HCT116 (cell line): ENCODE measurements around the gene CAMK2D. TPM values are rescaled to one million over a fixed set of nuclear protein-coding genes. Genes with fewer than 3 reads are reported as not detected.

ENCODE experiments used
- ATAC-seq: fragments of 200-7000 bp; cut with Tn5 transposase; 2 replicates; pipeline ENCODE4 v1.9.1; 2020; ENCODE audit warnings: mild to moderate bottlenecking, moderate library complexity
- BruUV-seq: library from RNA; stranded (reverse); fragments of 400-500 nt; replicated peaks from 2 replicates; lab custom pipeline; 2021; lab: Mats Ljungman, UMichigan
- CTCF ChIA-PET: fragments of 300-600 bp; sonication (Branson Sonifier 250); formaldehyde crosslinking; loops from one replicate; lab custom pipeline; 2021; ENCODE audit warnings: antibody characterized with exemption; lab: Charles Lee
- POLR2A ChIA-PET: fragments of 300-600, 350-600 bp; sonication (Branson Sonifier 250); formaldehyde crosslinking; loops from one replicate; lab custom pipeline; 2021; ENCODE audit warnings: antibody characterized with exemption; lab: Charles Lee
- RAD21 ChIA-PET, 2 experiments: fragments of 300-600 bp; sonication (Branson Sonifier 250); formaldehyde crosslinking; loops; one replicate each; lab custom pipeline; 2023; ENCODE audit warnings: low total read pairs in 2 of 2; ENCODE audit not compliant: uncharacterized antibody in 2 of 2, unreplicated experiment in 2 of 2, low non-redundant PET in 1 of 2; lab: Charles Lee
- DNase-seq: peaks from one replicate; pipeline ENCODE4 v3.0.0-alpha.2; 2010; ENCODE audit warnings: low read depth, low spot score
- H2AFZ ChIP-seq: fragments of 200-600 bp; shearing (Covaris generic), sonication (generic); 2 replicates; pipeline ENCODE4 v1.6.1; 2017; ENCODE audit warnings: low read depth, mixed run types, mixed read lengths, antibody characterized with exemption, low read length; ENCODE audit not compliant: poor library complexity, severe bottlenecking
- H3K27ac ChIP-seq: 2 replicates; pipeline ENCODE4 v1.5.1; 2012; ENCODE audit warnings: low read depth, low read length
- H3K27me3 ChIP-seq: fragments of 200-600 bp; sonication (generic); 2 replicates; pipeline ENCODE4 v1.6.1; 2016; ENCODE audit warnings: mixed run types, low read length, mixed read lengths; ENCODE audit not compliant: insufficient read depth
- H3K36me3 ChIP-seq, 2 experiments: fragments of 200-500 bp in 1 of 2; fragments of 200-600 bp in 1 of 2; sonication (Bioruptor generic) in 1 of 2; sonication (generic) in 1 of 2; 2 replicates each; pipeline versions ENCODE4 v1.5.1 to v1.6.1; 2014 to 2016; ENCODE audit warnings: low read length in 2 of 2, inconsistent platforms in 1 of 2, mixed read lengths in 1 of 2, mixed run types in 1 of 2; ENCODE audit not compliant: insufficient read depth in 2 of 2, control insufficient read depth in 1 of 2
- H3K4me1 ChIP-seq, 2 experiments: fragments of 200-600 bp in 1 of 2; sonication (generic) in 1 of 2; 2 replicates each; pipeline versions ENCODE4 v1.5.1 to v1.6.1; 2012 to 2017; ENCODE audit warnings: low read length in 2 of 2, inconsistent platforms in 1 of 2, mild to moderate bottlenecking in 1 of 2, mixed read lengths in 1 of 2, mixed run types in 1 of 2, moderate library complexity in 1 of 2; ENCODE audit not compliant: insufficient read depth in 2 of 2, control insufficient read depth in 1 of 2
- H3K4me2 ChIP-seq: fragments of 200-600 bp; sonication (generic); 2 replicates; pipeline ENCODE4 v1.6.1; 2017; ENCODE audit warnings: mixed run types, low read length, mixed read lengths
- H3K4me3 ChIP-seq, 2 experiments: fragments of 200-600 bp in 1 of 2; sonication (generic) in 1 of 2; replicated peaks in 1 of 2; 2 replicates each; pipeline ENCODE4 v1.5.1; 2011 to 2016; ENCODE audit warnings: low read length in 2 of 2, control low read depth in 1 of 2, low read depth in 1 of 2, mild to moderate bottlenecking in 1 of 2, mixed read lengths in 1 of 2, mixed run types in 1 of 2
- H3K79me2 ChIP-seq: fragments of 200-600 bp; sonication (generic); 2 replicates; pipeline ENCODE4 v1.6.1; 2017; ENCODE audit warnings: mild to moderate bottlenecking, mixed run types, low read length, moderate library complexity, mixed read lengths; ENCODE audit not compliant: insufficient read depth
- H3K9ac ChIP-seq: fragments of 200-600 bp; sonication (generic); 2 replicates; pipeline ENCODE4 v1.6.1; 2016; ENCODE audit warnings: low read length, mixed read lengths
- H3K9me2 ChIP-seq: fragments of 200-600 bp; sonication (generic), shearing (Covaris generic); 2 replicates; pipeline ENCODE4 v1.6.1; 2017; ENCODE audit warnings: mixed run types, mild to moderate bottlenecking, moderate library complexity; ENCODE audit not compliant: insufficient read depth
- H3K9me3 ChIP-seq, 2 experiments: fragments of 200-500 bp in 1 of 2; fragments of 200-600 bp in 1 of 2; sonication (Bioruptor generic) in 1 of 2; sonication (generic) in 1 of 2; 2 replicates each; pipeline ENCODE4 v1.6.1; 2014 to 2017; ENCODE audit warnings: low read length in 2 of 2, mixed read lengths in 2 of 2, inconsistent platforms in 1 of 2, low read depth in 1 of 2, mild to moderate bottlenecking in 1 of 2, mixed run types in 1 of 2, moderate library complexity in 1 of 2; ENCODE audit not compliant: control insufficient read depth in 1 of 2, insufficient read depth in 1 of 2
- H4K20me1 ChIP-seq: fragments of 200-600 bp; sonication (generic), shearing (Covaris generic); 2 replicates; pipeline ENCODE4 v1.6.1; 2017; ENCODE audit warnings: mixed run types, mild to moderate bottlenecking, moderate library complexity; ENCODE audit not compliant: insufficient read depth
- ATF3 ChIP-seq: IDR thresholded peaks from 2 replicates; pipeline ENCODE4 v1.6.1; 2012
- CBX3 ChIP-seq: IDR thresholded peaks from 2 replicates; pipeline ENCODE4 v1.6.1; 2012; ENCODE audit warnings: low read depth
- CEBPB ChIP-seq: IDR thresholded peaks from 2 replicates; pipeline ENCODE4 v1.6.1; 2012; ENCODE audit warnings: low read depth
- CTCF ChIP-seq, 3 experiments: fragments of 200-600 bp in 1 of 3; sonication (generic) in 1 of 3; IDR thresholded peaks in 2 of 3; conservative IDR thresholded peaks in 1 of 3; 2 replicates each; pipeline ENCODE4 v1.5.1; 2012 to 2017; ENCODE audit warnings: low read depth in 2 of 3, low read length in 2 of 3, antibody characterized with exemption in 1 of 3, borderline replicate concordance in 1 of 3, control low read depth in 1 of 3, mild to moderate bottlenecking in 1 of 3, mixed read lengths in 1 of 3, mixed run types in 1 of 3, moderate library complexity in 1 of 3; ENCODE audit not compliant: insufficient read depth in 1 of 3
- ELF1 ChIP-seq: IDR thresholded peaks from 2 replicates; pipeline ENCODE4 v1.6.1; 2012; ENCODE audit warnings: low read depth, borderline replicate concordance
- EZH2 ChIP-seq: fragments of 200-600 bp; sonication (generic); IDR thresholded peaks from 2 replicates; pipeline ENCODE4 v1.6.1; 2017; ENCODE audit warnings: antibody characterized with exemption, mixed run types
- EZH2phosphoT487 ChIP-seq: fragments of 200-600 bp; IDR thresholded peaks from 2 replicates; pipeline ENCODE4 v1.6.1; 2018; ENCODE audit warnings: antibody characterized with exemption, borderline replicate concordance
- FOSL1 ChIP-seq: IDR thresholded peaks from 2 replicates; pipeline ENCODE4 v1.6.1; 2012; ENCODE audit warnings: low read depth
- JUND ChIP-seq: IDR thresholded peaks from 2 replicates; pipeline ENCODE4 v1.6.1; 2012
- MAX ChIP-seq: IDR thresholded peaks from 2 replicates; pipeline ENCODE4 v1.6.1; 2012
- POLR2A ChIP-seq: IDR thresholded peaks from 2 replicates; pipeline ENCODE4 v1.7.0; 2011; ENCODE audit warnings: borderline replicate concordance; ENCODE audit not compliant: insufficient read depth, insufficient read length; ENCODE audit errors: extremely low read depth
- POLR2AphosphoS5 ChIP-seq: IDR thresholded peaks from 2 replicates; pipeline ENCODE4 v1.6.1; 2011; ENCODE audit warnings: mild to moderate bottlenecking, low read depth, low read length, moderate library complexity
- RAD21 ChIP-seq: IDR thresholded peaks from 2 replicates; pipeline ENCODE4 v1.6.1; 2012; ENCODE audit warnings: low read depth, mild to moderate bottlenecking
- REST ChIP-seq: IDR thresholded peaks from 2 replicates; pipeline ENCODE4 v1.6.1; 2012; ENCODE audit warnings: low read depth
- SP1 ChIP-seq: IDR thresholded peaks from 2 replicates; pipeline ENCODE4 v1.6.1; 2012; ENCODE audit warnings: low read depth
- SRF ChIP-seq: IDR thresholded peaks from 2 replicates; pipeline ENCODE4 v1.6.1; 2012; ENCODE audit warnings: low read depth
- TCF7L2 ChIP-seq: IDR thresholded peaks from 2 replicates; pipeline ENCODE4 v1.7.0; 2011; ENCODE audit warnings: borderline replicate concordance, inconsistent platforms; ENCODE audit not compliant: insufficient read depth, insufficient read length; ENCODE audit errors: extremely low read depth
- ZFX ChIP-seq: fragments of 450-650 bp; IDR thresholded peaks from 2 replicates; pipeline ENCODE4 v1.6.1; 2017
- ZNF274 ChIP-seq: fragments of 200-500 bp; sonication (Bioruptor generic); IDR thresholded peaks from 2 replicates; pipeline ENCODE4 v1.6.1; 2014; ENCODE audit warnings: mild to moderate bottlenecking, low read depth, low read length, inconsistent platforms
- intact Hi-C: fragments of 100-400 bp; cut with micrococcal nuclease; formaldehyde crosslinking; loops from 2 replicates; pipeline ENCODE4 v1.10.0; 2022
- total RNA-seq: library from RNA; stranded (reverse); gene quantifications from one replicate; pipeline ENCODE4 v1.2.1, GENCODE V29; 2021; ENCODE audit not compliant: unreplicated experiment

CAMK2D gene
- total RNA-seq, 1 experiment from 2014 or later, result 67.0 TPM

GRCh38 chr4:113761620-113762185 lies at the start of gene CAMK2D (continued):
- peak; percentile 39; the same call in 1 of the 2 replicates for TF ChIP-seq SP1
- TF ChIP-seq TCF7L2, result no peak
- no peak for TF ChIP-seq POLR2A
- TF ChIP-seq POLR2AphosphoS5, result peak; percentile 82
- no peak for TF ChIP-seq JUND

GRCh38 chr4:113810906-113811305 lies 49.4 kb upstream of the CAMK2D start:
- no peak overlapping the region for H3K4me3 ChIP-seq
- ChIA-PET CTCF (no interaction called here), POLR2A (no interaction called here), RAD21 (no interaction called here)
- H2AFZ ChIP-seq, result no peak overlapping the region
- DNase-seq (no peak), ATAC-seq (no peak)
- H3K36me3 ChIP-seq, result no peaks in the 10 kb centered on the region
- no peaks in the 10 kb centered on the region for H3K9me3 ChIP-seq
- H3K27ac ChIP-seq, result no peak overlapping the region
- no peak overlapping the region for H3K4me2 ChIP-seq
- no peaks in the 10 kb centered on the region for H4K20me1 ChIP-seq
- no peaks in the 10 kb centered on the region for H3K79me2 ChIP-seq
- no TSS peak for BruUV-seq
- no peak for TF ChIP-seq POLR2A
- no peak for TF ChIP-seq ATF3
- no peak for TF ChIP-seq TCF7L2
- TF ChIP-seq CBX3, result no peak
- no peak for TF ChIP-seq FOSL1
- TF ChIP-seq EZH2phosphoT487, result no peak
- no peak for TF ChIP-seq EZH2
- TF ChIP-seq ELF1, result no peak
- no peak for TF ChIP-seq ZNF274
- no peak for TF ChIP-seq CEBPB
- TF ChIP-seq RAD21, result no peak
- no peak for TF ChIP-seq SP1
- TF ChIP-seq ZFX, result no peak
- no peak for TF ChIP-seq MAX
- TF ChIP-seq REST, result no peak
- TF ChIP-seq CTCF (IDR thresholded peaks at IDR 0.05 in 2 of 3, conservative IDR thresholded peaks at IDR 0.05 in 1 of 3; ENCODE audit: borderline replicate concordance in 1 of 3, insufficient read depth in 1 of 3, low read depth in 2 of 3, low read length in 2 of 3), result no peak
- TF ChIP-seq POLR2AphosphoS5, result no peak
- TF ChIP-seq JUND, result no peak
- TF ChIP-seq SRF, result no peak
- no peaks in the 10 kb centered on the region for H3K9me2 ChIP-seq
- no peak overlapping the region for H3K9ac ChIP-seq
- intact Hi-C loops, result no loop called here
- no peaks in the 10 kb centered on the region for H3K27me3 ChIP-seq
- H3K4me1 ChIP-seq, result no peaks in the 10 kb centered on the region
